ENCODE data around the gene SCAPER.

The SCAPER gene

GRCh38 chr15:76337059-76337695 is 568.0 kb downstream of the SCAPER start:
- peak in 1 of 2 experiments; percentile 32 for DNase-seq
- TF ChIP-seq POLR2A (IDR thresholded peaks at IDR 0.05; ENCODE audit: low read length) (no peak), GATA1 (IDR thresholded peaks at IDR 0.05; ENCODE audit: low read depth, low read length) (no peak)

DNA sequence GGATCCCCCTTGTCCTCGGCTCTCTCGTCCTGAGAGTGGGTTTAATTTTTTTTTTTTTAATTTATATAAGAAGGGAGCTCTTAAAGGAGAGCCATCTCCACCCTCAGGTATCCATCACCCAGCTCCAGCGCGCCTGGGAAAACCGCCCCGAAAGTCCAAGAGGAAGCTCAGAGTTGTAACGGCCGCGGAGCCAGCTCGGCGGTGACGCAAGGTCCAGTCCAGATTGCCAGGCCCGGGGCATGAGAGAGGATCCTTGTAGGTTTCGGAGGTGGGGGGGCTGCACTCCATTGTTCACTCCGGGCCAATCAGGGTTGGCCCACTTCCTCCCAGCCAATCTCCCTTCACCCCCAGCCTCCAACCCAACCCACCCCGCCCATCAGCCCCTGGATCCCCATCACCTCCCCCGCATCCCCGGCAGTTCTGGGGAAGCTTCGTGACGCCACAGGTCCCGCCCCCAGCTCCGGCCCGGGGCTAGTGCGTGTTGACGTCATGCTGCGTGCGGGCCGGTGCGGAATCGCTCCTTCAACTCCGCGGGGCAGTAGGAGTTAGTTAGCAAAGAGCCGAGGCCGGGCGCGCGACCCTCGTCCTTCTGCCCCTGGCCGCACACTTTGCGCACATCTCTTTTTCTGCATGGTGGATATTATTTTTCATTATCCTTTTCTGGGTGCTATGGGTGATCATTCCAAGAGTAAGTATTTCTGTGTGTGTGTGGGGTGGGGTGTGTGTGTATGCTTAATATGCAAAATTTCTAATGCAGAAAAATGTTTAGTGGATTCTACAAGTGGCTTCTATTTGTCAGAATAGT is 568.7 kb downstream of the SCAPER start, which contains the start of gene ISL2:
TSS of gene ISL2 (plus strand) at position 520 of the 805 bp plus-strand sequence. CDS start at position 631, 111 bp downstream.
- DNase-seq, result peak; percentile 45 to 61
- TF ChIP-seq POLR2A (IDR thresholded peaks at IDR 0.05; ENCODE audit: low read length) (no peak), GATA1 (IDR thresholded peaks at IDR 0.05; ENCODE audit: low read depth, low read length) (no peak)

DNA sequence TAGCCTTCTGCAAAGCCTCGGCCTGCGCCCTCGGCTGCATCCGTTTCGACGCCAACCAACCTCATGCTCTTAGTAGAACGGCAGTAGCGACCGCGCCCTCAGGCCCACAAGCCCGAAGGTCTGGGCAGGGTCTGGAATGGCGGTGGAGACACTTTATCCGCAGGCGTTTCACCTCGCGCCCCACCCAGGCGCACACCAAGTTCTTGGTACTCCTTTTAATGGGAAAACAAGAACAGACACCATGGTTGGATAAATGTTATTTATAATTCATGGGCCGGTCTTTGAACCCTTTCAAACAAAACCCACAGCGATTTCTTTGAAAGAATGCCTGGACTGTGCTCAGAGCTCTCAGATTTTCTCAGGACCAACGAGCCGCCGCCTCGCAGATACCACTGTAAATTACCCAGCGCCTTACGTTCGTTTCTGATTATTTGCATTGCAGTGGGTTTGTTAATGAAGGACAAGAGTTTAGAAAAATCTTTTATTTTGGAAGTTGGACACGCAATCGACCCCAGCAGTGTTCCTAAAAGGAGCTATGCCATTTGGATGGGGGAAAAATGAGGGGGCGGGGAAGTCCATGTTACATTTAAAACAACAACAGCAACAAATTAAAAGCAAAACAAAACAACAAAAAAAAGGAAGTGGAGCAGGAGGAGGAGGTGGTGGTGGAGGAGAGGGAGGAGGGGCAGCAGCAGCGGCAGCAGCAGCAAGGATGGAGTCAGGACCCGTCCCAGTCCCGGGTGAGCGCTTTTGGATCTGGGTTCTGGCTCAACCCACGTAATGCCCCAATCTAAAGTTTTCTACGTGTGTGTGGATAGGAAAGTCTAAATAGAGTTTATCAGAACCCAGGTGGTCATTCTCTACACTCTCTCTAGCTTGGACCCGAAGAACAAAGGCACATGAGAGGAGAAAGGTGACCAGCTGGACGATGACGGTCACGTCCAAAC is 569.6 kb downstream of the SCAPER start:
- TF ChIP-seq POLR2A (IDR thresholded peaks at IDR 0.05; ENCODE audit: low read length) (no peak), GATA1 (IDR thresholded peaks at IDR 0.05; ENCODE audit: low read depth, low read length) (no peak)
- peak; percentile 23 to 27 for DNase-seq

DNA sequence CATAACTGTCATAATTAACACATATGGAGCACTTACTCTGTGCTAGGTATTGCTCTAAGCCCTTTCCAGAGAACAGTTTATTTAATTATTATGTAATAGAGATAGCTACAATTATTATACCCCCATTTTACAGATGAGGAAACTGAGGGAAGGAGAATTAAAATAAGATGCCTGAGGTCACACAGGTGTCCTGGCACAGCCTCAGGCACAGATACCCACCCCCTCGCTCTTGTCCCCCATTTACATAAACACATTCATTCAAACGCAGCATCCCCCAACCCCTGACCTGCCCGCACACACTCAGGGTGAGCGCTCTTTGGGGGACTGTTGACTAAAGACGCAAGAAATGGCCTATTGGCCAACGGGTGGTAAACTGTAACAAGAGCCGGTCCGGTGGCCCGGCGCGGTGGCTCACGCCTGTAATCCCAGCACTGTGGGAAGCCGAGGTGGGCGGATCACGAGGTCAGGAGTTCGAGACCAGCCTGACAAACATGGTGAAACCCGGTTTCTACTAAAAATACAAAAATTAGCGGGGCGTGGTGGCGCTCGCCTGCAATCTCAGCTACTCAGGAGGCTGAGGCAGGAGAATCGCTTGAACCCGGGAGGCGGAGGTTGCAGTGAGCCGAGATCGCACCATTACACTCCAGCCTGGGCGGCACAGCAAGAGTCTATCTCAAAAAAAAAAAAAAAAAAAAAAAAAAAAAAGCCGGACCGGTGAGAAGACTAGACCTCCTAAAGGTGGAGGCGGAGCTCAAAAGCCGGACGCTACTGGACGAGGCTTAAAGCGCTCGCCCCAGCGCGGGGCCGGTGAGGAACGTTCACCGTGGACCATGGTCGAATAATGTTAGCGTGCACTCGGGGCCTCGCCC is 570.5 kb downstream of the SCAPER start:
- no peak for DNase-seq
- no peak for TF ChIP-seq GATA1 (IDR thresholded peaks at IDR 0.05; ENCODE audit: low read depth, low read length)
- TF ChIP-seq POLR2A (IDR thresholded peaks at IDR 0.05; ENCODE audit: low read length), result no peak

DNA sequence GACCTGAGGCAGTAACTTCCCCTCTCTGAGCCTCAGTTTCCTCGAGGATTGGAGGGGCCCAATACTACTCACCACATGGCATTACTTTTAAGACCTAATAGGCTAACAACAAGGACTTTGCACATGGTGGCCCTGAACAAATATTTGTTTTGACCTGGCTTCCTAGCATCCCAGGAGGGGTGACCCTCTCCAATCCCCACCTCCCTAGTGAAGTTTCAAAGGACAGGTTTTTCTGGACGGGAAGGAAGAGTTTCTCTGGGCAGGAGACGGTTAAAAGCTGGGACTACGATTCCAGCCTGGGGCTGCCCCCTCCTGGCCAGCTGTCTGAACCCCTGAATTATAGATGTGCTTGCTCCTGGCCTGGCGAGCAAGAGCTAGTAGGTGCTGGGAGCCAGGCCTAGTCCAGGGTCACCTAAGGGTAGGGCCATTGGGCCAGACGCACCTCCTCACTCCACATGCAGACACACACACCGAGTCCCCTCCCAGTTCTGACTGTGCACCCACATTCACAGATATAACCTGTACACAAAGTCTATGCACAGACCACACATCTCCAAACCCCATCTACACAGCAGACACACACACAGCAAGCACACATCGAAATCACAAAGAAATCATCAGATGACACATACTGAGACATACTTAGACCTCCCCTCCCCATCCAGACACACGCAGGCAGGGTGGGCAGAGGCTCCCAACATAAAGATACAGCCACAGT is 571.3 kb downstream of the SCAPER start:
- peak; percentile 23 to 37 for DNase-seq
- TF ChIP-seq POLR2A (IDR thresholded peaks at IDR 0.05; ENCODE audit: low read length) (no peak), GATA1 (IDR thresholded peaks at IDR 0.05; ENCODE audit: low read depth, low read length) (no peak)

DNA sequence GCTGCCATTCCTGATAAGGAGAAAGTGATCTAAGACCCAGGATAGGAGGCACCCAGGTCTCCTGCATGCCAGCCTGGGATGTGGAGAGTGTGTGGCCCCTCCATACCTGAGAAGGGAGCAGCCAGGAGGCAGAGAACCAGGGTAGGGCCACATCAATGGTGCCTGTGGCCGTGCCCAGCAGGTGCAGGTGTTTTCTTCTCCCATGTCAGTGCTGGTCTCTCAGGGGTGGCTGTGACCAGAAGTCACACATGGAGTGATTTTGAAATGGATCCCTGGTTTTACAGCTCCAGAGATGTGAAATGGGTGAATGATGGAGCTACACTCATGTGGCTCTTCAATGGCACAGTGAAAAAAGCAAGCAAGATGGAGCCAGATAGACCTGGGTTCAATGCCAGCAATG is 571.8 kb downstream of the SCAPER start:
- TF ChIP-seq GATA1 (IDR thresholded peaks at IDR 0.05; ENCODE audit: low read depth, low read length) (no peak), POLR2A (IDR thresholded peaks at IDR 0.05; ENCODE audit: low read length) (no peak)

GRCh38 chr15:76332796-76333195 is 572.3 kb downstream of the SCAPER start:
- TF ChIP-seq GATA1 (IDR thresholded peaks at IDR 0.05; ENCODE audit: low read depth, low read length) (no peak), POLR2A (IDR thresholded peaks at IDR 0.05; ENCODE audit: low read length) (no peak)
- DNase-seq, result no peak

More for the DNA sequence above, 571.8 kb downstream of the SCAPER start:
- DNase-seq, result no peak

DNA sequence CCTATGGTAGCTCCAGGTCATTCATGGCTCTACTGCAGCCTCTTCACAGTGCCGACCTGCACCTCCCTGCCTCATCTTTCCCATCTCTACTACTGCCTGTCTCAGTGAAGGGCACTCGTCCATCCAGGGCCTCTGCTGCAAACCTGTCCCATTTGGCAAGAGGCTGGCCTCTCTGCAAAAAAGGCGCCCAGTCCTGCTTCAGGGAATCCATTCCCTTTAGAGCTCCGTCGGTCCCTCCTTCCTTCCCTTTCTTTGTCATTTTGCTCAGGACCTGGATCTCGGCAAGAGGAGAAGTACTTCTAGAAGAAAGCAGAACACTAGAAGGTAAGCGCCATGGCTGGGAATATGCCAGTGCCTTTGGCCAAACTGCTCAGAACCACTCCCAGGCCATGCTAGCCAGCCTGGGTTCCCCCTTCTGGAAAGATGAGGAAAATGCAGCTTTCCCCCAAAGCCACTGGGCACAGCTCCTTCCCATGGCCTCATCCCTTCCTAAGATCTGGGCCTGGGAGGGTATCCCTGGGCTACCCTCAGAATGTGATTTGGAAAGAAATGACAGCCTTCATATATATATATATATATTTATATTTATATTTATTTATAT is 575.0 kb downstream of the SCAPER start:
- no peak for TF ChIP-seq POLR2A (IDR thresholded peaks at IDR 0.05; ENCODE audit: low read length)
- TF ChIP-seq GATA1 (IDR thresholded peaks at IDR 0.05; ENCODE audit: low read depth, low read length), result no peak
- DNase-seq, result peak; percentile 34 to 46

GRCh38 chr15:76328958-76329357 is 576.2 kb downstream of the SCAPER start:
- DNase-seq, result no peak
- TF ChIP-seq GATA1 (IDR thresholded peaks at IDR 0.05; ENCODE audit: low read depth, low read length) (no peak), POLR2A (IDR thresholded peaks at IDR 0.05; ENCODE audit: low read length) (no peak)

DNA sequence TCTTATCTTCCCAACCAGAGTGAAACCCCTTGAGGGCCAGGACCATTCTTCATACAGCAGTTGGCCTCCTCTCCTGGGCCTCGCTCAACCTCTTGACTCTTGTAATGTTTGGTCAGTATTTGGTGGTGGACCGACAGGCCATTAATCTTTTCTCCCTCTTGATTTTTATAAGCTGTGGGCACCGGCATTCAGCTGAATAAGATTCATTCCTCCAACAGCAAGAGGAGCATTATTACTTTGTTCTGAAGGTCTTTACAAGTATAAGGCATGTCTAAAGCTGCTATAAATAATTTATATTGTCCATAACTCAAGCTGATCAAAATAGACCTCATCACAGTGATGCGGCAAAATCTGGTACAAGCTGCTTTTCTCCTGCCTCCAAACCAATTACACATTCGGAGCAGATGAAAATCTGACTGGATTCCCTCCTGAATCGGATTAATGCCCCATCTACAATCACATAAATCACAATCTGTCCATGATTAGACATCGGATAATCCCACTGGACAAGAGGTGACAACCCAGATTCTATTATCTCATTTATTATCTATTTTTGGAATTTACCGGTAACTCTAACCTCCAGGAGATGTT is 576.9 kb downstream of the SCAPER start:
- TF ChIP-seq GATA1 (IDR thresholded peaks at IDR 0.05; ENCODE audit: low read depth, low read length) (no peak), POLR2A (IDR thresholded peaks at IDR 0.05; ENCODE audit: low read length) (no peak)
- DNase-seq, result no peak
